Stomach (tissue), 9 donors: ENCODE data around the gene BCL2L12. TPM values are rescaled to one million over a fixed set of nuclear protein-coding genes. Genes with fewer than 3 reads are reported as not detected.

Experiments
- DNase-seq, 2 donors: peaks; one replicate each; pipeline versions ENCODE4 v3.0.0 to v3.0.0-alpha.2; 2013 to 2019
- H3K27ac ChIP-seq, 5 donors: fragments of 200-600 bp in 4 of 5; sonication (generic) in 4 of 5; one replicate each; pipeline ENCODE4 v1.5.1; 2013 to 2019; ENCODE audit warnings: mild to moderate bottlenecking in 1 of 5, moderate library complexity in 1 of 5
- H3K27me3 ChIP-seq, 3 donors: fragments of 200-600 bp; sonication (generic); one replicate each; pipeline ENCODE4 v1.5.1; 2017 to 2019; ENCODE audit warnings: mixed run types in 1 of 3
- H3K36me3 ChIP-seq, 4 donors: fragments of 200-600 bp; sonication (generic); 1 replicate in 3 of 4; 2 replicates in 1 of 4; pipeline ENCODE4 v1.5.1; 2016 to 2019
- H3K4me1 ChIP-seq, 4 donors: fragments of 200-600 bp; sonication (generic); one replicate each; pipeline ENCODE4 v1.5.1; 2016 to 2019
- H3K4me3 ChIP-seq, 4 donors: fragments of 200-600 bp; sonication (generic) in 3 of 4; one replicate each; pipeline ENCODE4 v1.5.1; 2016 to 2019; ENCODE audit warnings: mild to moderate bottlenecking in 1 of 4
- H3K9me3 ChIP-seq, 4 donors: fragments of 200-600 bp; sonication (generic); one replicate each; pipeline ENCODE4 v1.5.1; 2016 to 2019
- CTCF ChIP-seq, 7 experiments: fragments of 450-650 bp in 4 of 7; fragments of 200-600 bp in 3 of 7; sonication (generic) in 3 of 7; IDR thresholded peaks; one replicate each; pipeline ENCODE4 v1.5.1; 2016 to 2019; ENCODE audit warnings: antibody characterized with exemption in 7 of 7, control low read depth in 2 of 7, mild to moderate bottlenecking in 1 of 7
- EP300 ChIP-seq: sonication (generic); formaldehyde crosslinking; IDR thresholded peaks from one replicate; pipeline ENCODE4 v1.6.1; 2017; ENCODE audit warnings: antibody characterized with exemption
- POLR2A ChIP-seq, 4 donors: fragments of 450-650 bp; IDR thresholded peaks; one replicate each; pipeline ENCODE4 v1.6.1; 2016; ENCODE audit warnings: antibody characterized with exemption in 4 of 4, control low read depth in 2 of 4, mild to moderate bottlenecking in 1 of 4, moderate library complexity in 1 of 4
- POLR2AphosphoS5 ChIP-seq, 3 donors: sonication (generic); formaldehyde crosslinking; IDR thresholded peaks; one replicate each; pipeline ENCODE4 v1.6.1; 2016; ENCODE audit warnings: antibody characterized with exemption in 3 of 3
- WGBS, 5 donors: extraction: QIAGEN DNeasy Blood & Tissue Kit in 3 of 5; methylation state at CpG; one replicate each; pipeline versions ENCODE4 v1.1.5 to v1.1.7; 2013 to 2018; 5-methylcytosine and 5-hydroxymethylcytosine counted together
- intact Hi-C: fragments of 100-400 bp; cut with DNase I; formaldehyde crosslinking; loops from one replicate; pipeline ENCODE4 v1.15.1; 2023; ENCODE audit warnings: low total_unique reads
- polyA plus RNA-seq, 3 donors: library from polyadenylated mRNA; stranded (reverse); fragments of 200-250 nt; gene quantifications; one replicate each; pipeline ENCODE4 v1.2.3, GENCODE V29; 2013
- total RNA-seq, 5 donors: library from RNA; depleted of rRNA; stranded (reverse); fragments of >200 nt; gene quantifications; one replicate each; pipeline versions ENCODE4 v1.1.0 to v1.2.3, GENCODE V29; 2014 to 2016
- donor health status: healthy with polysubstance abuse.
- donor health status: Bipolar disorder and iron deficiency.
- donor health status: healthy.

The BCL2L12 gene
- total and polyA plus RNA-seq, 8 donors: 2.3 to 23.3 (median 9.4) TPM

GRCh38 chr19:49676136-49676783 is 10.5 kb downstream of the BCL2L12 start:
- Histone ChIP-seq H3K27me3 (no peaks in the 10 kb centered on the region), H3K4me3 (peak overlapping the region; percentile 35 to 84 (median 59)), H3K4me1 (peaks cover 42 to 63% (median 58%) of the 10 kb centered on the region in 4 donors), H3K27ac (peak overlapping the region; percentile 69 to 95 (median 93)), H3K36me3 (peaks cover 4 to 14% (median 5%) of the 10 kb centered on the region in 4 donors), H3K9me3 (no peaks in the 10 kb centered on the region)
- intact Hi-C loops: no loop called here
- 1 to 4% (median 1%) methylated on average over 26 to 27 of the region's 27 CpGs for WGBS, 5 donors
- TF ChIP-seq POLR2AphosphoS5 (IDR thresholded peaks at IDR 0.05): peak in 2 of 3 donors; percentile 28 to 39
- TF ChIP-seq CTCF (IDR thresholded peaks at IDR 0.05): no peak
- TF ChIP-seq EP300: no peak
- TF ChIP-seq POLR2A (IDR thresholded peaks at IDR 0.05): no peak
- peak; percentile 84 to 96 for DNase-seq

GRCh38 chr19:49676784-49677230 is 11.1 kb downstream of the BCL2L12 start:
- H3K9me3 ChIP-seq: no peaks in the 10 kb centered on the region
- 0 to 1% (median 1%) methylated on average over 9 to 34 of the region's 34 CpGs for WGBS, 5 donors
- peaks cover 42 to 65% (median 57%) of the 10 kb centered on the region in 4 donors for H3K4me1 ChIP-seq
- intact Hi-C loops: no loop called here
- no peaks in the 10 kb centered on the region for H3K27me3 ChIP-seq
- H3K27ac ChIP-seq: peak overlapping the region; percentile 84 to 95 (median 93)
- peak; percentile 100 for DNase-seq
- no peak for TF ChIP-seq EP300
- peak in 1 of 3 donors; percentile 66 for TF ChIP-seq POLR2AphosphoS5 (IDR thresholded peaks at IDR 0.05)
- peak in 1 of 4 donors; percentile 6 for TF ChIP-seq POLR2A (IDR thresholded peaks at IDR 0.05)
- H3K4me3 ChIP-seq: peak overlapping the region; percentile 75 to 99 (median 90)
- peaks cover 8 to 20% (median 10%) of the 10 kb centered on the region in 4 donors for H3K36me3 ChIP-seq

- Histone ChIP-seq H3K27ac (peak within 1 kb of the TSS; percentile 84 to 95 (median 93)), H3K27me3 (no peaks in the 10 kb centered on the region), H3K36me3 (peaks cover 13 to 25% (median 15%) of the 10 kb centered on the region in 4 donors), H3K4me1 (peaks cover 39 to 61% (median 51%) of the 10 kb centered on the region in 4 donors), H3K9me3 (no peaks in the 10 kb centered on the region), H3K4me3 (peak within 1 kb of the TSS; percentile 75 to 99 (median 90))
- WGBS, 5 donors: 0 to 2% (median 1%) methylated on average over 18 to 57 of the region's 57 CpGs
- TF ChIP-seq EP300: no peak
- peak in 1 of 4 donors; percentile 73 for TF ChIP-seq POLR2A (IDR thresholded peaks at IDR 0.05)
- TF ChIP-seq CTCF (IDR thresholded peaks at IDR 0.05): no peak
- TF ChIP-seq POLR2AphosphoS5 (IDR thresholded peaks at IDR 0.05): peak in 2 of 3 donors; percentile 52 to 77
- DNase-seq: peak in 1 of 2 donors; percentile 87
- intact Hi-C loops: no loop called here
Measured at GRCh38 chr19:49677231-49677900, 11.6 kb downstream of the BCL2L12 start, which contains the start of gene PRMT1. Gene PRMT1, plus strand, starts transcription at chr19:49677271. Its CDS starts 10 bp downstream, at chr19:49677281.

GRCh38 chr19:49677901-49678674 is 12.4 kb downstream of the BCL2L12 start:
- intact Hi-C loops: no loop called here
- Histone ChIP-seq H3K4me1 (peaks cover 39 to 57% (median 49%) of the 10 kb centered on the region in 4 donors), H3K27ac (peak overlapping the region; percentile 84 to 95 (median 93)), H3K9me3 (no peaks in the 10 kb centered on the region), H3K27me3 (no peaks in the 10 kb centered on the region), H3K4me3 (peak overlapping the region; percentile 75 to 99 (median 90)), H3K36me3 (peaks cover 19 to 33% (median 23%) of the 10 kb centered on the region in 4 donors)
- 2 to 5% (median 3%) methylated on average over 19 to 21 of the region's 21 CpGs for WGBS, 5 donors
- peak; percentile 68 to 92 for DNase-seq
- TF ChIP-seq CTCF (IDR thresholded peaks at IDR 0.05): peak in 5 of 7 experiments; percentile 29 to 65 (median 44)
- no peak for TF ChIP-seq EP300
